K562 (cell line): Measurements from ENCODE around the gene ZMPSTE24. TPM values are rescaled to one million over a fixed set of nuclear protein-coding genes. Genes with fewer than 3 reads are reported as not detected.

Source experiments
- ASH1L ChIP-seq: fragments of 450-650 bp; IDR thresholded peaks from 2 replicates; pipeline ENCODE4 v1.6.1; 2018; ENCODE audit warnings: borderline replicate concordance, mild to moderate bottlenecking, low read depth; ENCODE audit not compliant: partially characterized antibody
- ELK3 ChIP-seq: fragments of 450-650 bp; formaldehyde crosslinking; IDR thresholded peaks from 2 replicates; pipeline ENCODE4 v1.4.0; 2020; ENCODE audit warnings: mild to moderate bottlenecking
- MAFK ChIP-seq: IDR thresholded peaks from 2 replicates; pipeline ENCODE4 v1.6.1; 2011; ENCODE audit warnings: low read length, improper control_type of control experiment
- POLR2G ChIP-seq: fragments of 200-400 bp; formaldehyde crosslinking; IDR thresholded peaks from 2 replicates; pipeline ENCODE4 v1.6.1; 2017; ENCODE audit warnings: low read depth, mild to moderate bottlenecking, antibody characterized with exemption, low read length, moderate library complexity
- RBM15 ChIP-seq: fragments of 200-400 bp; formaldehyde crosslinking; IDR thresholded peaks from 2 replicates; pipeline ENCODE4 v1.6.1; 2018; ENCODE audit warnings: mild to moderate bottlenecking, low read length, moderate library complexity; ENCODE audit not compliant: insufficient read depth
- SNRNP70 ChIP-seq: fragments of 200-400 bp; formaldehyde crosslinking; optimal IDR thresholded peaks from 2 replicates; pipeline ENCODE3; 2017; ENCODE audit warnings: low read depth, low read length
- TEAD4 ChIP-seq, 2 experiments: sonication (generic) in 1 of 2; formaldehyde crosslinking in 1 of 2; IDR thresholded peaks; 2 replicates each; pipeline versions ENCODE4 v1.6.1 to v1.8.0; 2012 to 2022; ENCODE audit warnings: borderline replicate concordance in 1 of 2, inconsistent platforms in 1 of 2, low read length in 1 of 2, mild to moderate bottlenecking in 1 of 2, missing genetic modification reagents in 1 of 2
- ZBTB40 ChIP-seq, 2 experiments: fragments of 450-650 bp in 1 of 2; sonication (generic) in 1 of 2; formaldehyde crosslinking in 1 of 2; IDR thresholded peaks; 2 replicates each; pipeline versions ENCODE4 v1.7.1 to v1.9.0; 2016 to 2022; ENCODE audit warnings: inconsistent platforms in 1 of 2, mild to moderate bottlenecking in 1 of 2, missing genetic modification reagents in 1 of 2
- ZNF436 ChIP-seq: fragments of 250-450, 450-650 bp; sonication (Bioruptor Pico); formaldehyde crosslinking; IDR thresholded peaks from 2 replicates; pipeline ENCODE4 v1.7.0; 2020; ENCODE audit warnings: mild to moderate bottlenecking
- ZNF76 ChIP-seq: fragments of 250-450 bp; sonication (Bioruptor Pico); IDR thresholded peaks from 2 replicates; pipeline ENCODE4 v1.4.0; 2020; ENCODE audit warnings: mild to moderate bottlenecking, moderate library complexity, borderline replicate concordance
- polyA plus RNA-seq, 8 experiments: library from polyadenylated mRNA; depleted of rRNA in 4 of 8; stranded (reverse) in 5 of 8; unstranded in 3 of 8; fragments of >200 nt; fragmentation: Nextera tagmentation in 2 of 8; fragmentation: Illumina TruSeq in 1 of 8; extraction: Ambion mirVana in 2 of 8; extraction: Trizol in 1 of 8; gene quantifications; 2 replicates each; pipeline versions ENCODE4 v1.2.1 to v1.2.3, GENCODE V29; 2011 to 2014; ENCODE audit warnings: inconsistent platforms in 1 of 8, missing spikeins in 1 of 8
- total RNA-seq, 7 experiments: library from RNA; depleted of rRNA in 6 of 7; stranded (reverse); fragments of >200 nt in 6 of 7; fragmentation: Illumina TruSeq in 2 of 7; extraction: Trizol in 2 of 7; gene quantifications; 2 replicates each; pipeline versions ENCODE4 v1.2.1 to v1.2.3, GENCODE V29; 2011 to 2021; ENCODE audit warnings: low replicate concordance in 1 of 7

Gene ZMPSTE24
- total and polyA plus RNA-seq, 9 of the 15 experiments (the other 6 are each of a cell fraction or from before 2014, with no cell fraction given): 30.7 to 75.9 (median 64.3) TPM

- TF ChIP-seq ZBTB40 (IDR thresholded peaks at IDR 0.05): no peak
- TF ChIP-seq ZBTB40 (CRISPR knock-in tag; IDR thresholded peaks at IDR 0.05): no peak
- no peak for TF ChIP-seq RBM15
- TF ChIP-seq ZNF76 (CRISPR knock-in tag): no peak
- TF ChIP-seq ZNF436: no peak
- TF ChIP-seq SNRNP70: no peak
- no peak for TF ChIP-seq ASH1L
- no peak for TF ChIP-seq ELK3 (CRISPR knock-in tag)
- no peak for TF ChIP-seq MAFK
- no peak for TF ChIP-seq TEAD4 (IDR thresholded peaks at IDR 0.05; ENCODE audit: low read length)
- TF ChIP-seq TEAD4 (CRISPR knock-in tag; IDR thresholded peaks at IDR 0.05; ENCODE audit: borderline replicate concordance): no peak
- TF ChIP-seq POLR2G: no peak
Measured at GRCh38 chr1:40268211-40268610, 10.2 kb downstream of the ZMPSTE24 start (continued).
